ENCODE measurements around the gene APH1A. TPM values are rescaled to one million over a fixed set of nuclear protein-coding genes. Genes with fewer than 3 reads are reported as not detected.
A peak's percentile ranks its signal among the peaks of the same experiment; 100 is the strongest.

APH1A gene
- total and polyA plus RNA-seq, 9 of the 15 experiments (the other 6 are each of a cell fraction or from before 2014, with no cell fraction given), result 5.6 to 123 (median 77.0) TPM

- TF ChIP-seq THRB (CRISPR knock-in tag; conservative IDR thresholded peaks at IDR 0.05), result no peak
- no peak for TF ChIP-seq ZC3H8 (IDR thresholded peaks at IDR 0.05)
- TF ChIP-seq REST (IDR thresholded peaks at IDR 0.05; ENCODE audit: borderline replicate concordance), result 0 out of 2 replicates have a peak, but pooled peaks have one; percentile 4
- no peak for TF ChIP-seq REST (CRISPR knock-in tag; IDR thresholded peaks at IDR 0.05; ENCODE audit: low read depth)
- TF ChIP-seq RBM14 (IDR thresholded peaks at IDR 0.05; ENCODE audit: borderline replicate concordance, insufficient read depth, low read depth, low read length), result no peak
- TF ChIP-seq ESRRA (IDR thresholded peaks at IDR 0.05; ENCODE audit: borderline replicate concordance, low read depth), result 0 out of 2 replicates have a peak, but pooled peaks have one; percentile 8
- no peak for TF ChIP-seq ZNF696 (CRISPR knock-in tag; conservative IDR thresholded peaks at IDR 0.05)
- no peak for TF ChIP-seq TFAM (CRISPR knock-in tag; conservative IDR thresholded peaks at IDR 0.05)
- TF ChIP-seq ZNF584 (CRISPR knock-in tag; IDR thresholded peaks at IDR 0.05; ENCODE audit: low read depth), result 0 out of 2 replicates have a peak, but pooled peaks have one; percentile 47
- TF ChIP-seq IFI16 (CRISPR knock-in tag; IDR thresholded peaks at IDR 0.05), result no peak
- peak in 1 of 2 experiments; percentile 59; a peak in 1 of 4 replicates for TF ChIP-seq RCOR1 (IDR thresholded peaks at IDR 0.05; ENCODE audit: borderline replicate concordance in 1 of 2, low read depth in 2 of 2, low read length in 2 of 2)
- 0 out of 2 replicates have a peak, but pooled peaks have one; percentile 2 for TF ChIP-seq ZEB2 (IDR thresholded peaks at IDR 0.05)
- TF ChIP-seq CTCF (IDR thresholded peaks at IDR 0.05 in 2 of 3, conservative IDR thresholded peaks at IDR 0.05 in 1 of 3; ENCODE audit: insufficient read depth in 2 of 3, low read depth in 1 of 3, low read length in 3 of 3), result peak; percentile 21 to 45 (median 32); a peak in 2 of 6 replicates
- TF ChIP-seq NFATC3 (IDR thresholded peaks at IDR 0.05), result no peak
- peak; percentile 5; the same call in 1 of the 2 replicates for TF ChIP-seq SMAD4 (CRISPR knock-in tag; conservative IDR thresholded peaks at IDR 0.05)
- TF ChIP-seq ZNF76 (CRISPR knock-in tag; IDR thresholded peaks at IDR 0.05; ENCODE audit: borderline replicate concordance), result no peak
- TF ChIP-seq BMI1 (IDR thresholded peaks at IDR 0.05; ENCODE audit: low read length), result no peak
Observed at GRCh38 chr1:150236614-150237100, 32.2 kb downstream of the APH1A start (continued).

Measured in K562 (cell line).